Astrocyte (in vitro differentiated cells and primary cell): ENCODE data around the gene ACACA. TPM values are rescaled to one million over a fixed set of nuclear protein-coding genes. Genes with fewer than 3 reads are reported as not detected.

Experiments used
- DNase-seq: peaks from one replicate; pipeline ENCODE4 v3.0.0-alpha.2; 2010; ENCODE audit warnings: low read depth
- FAIRE-seq: peaks from 2 replicates; lab custom pipeline; 2011; peaks lifted over from hg19 to GRCh38; lab: Jason Lieb, UNC
- H2AFZ ChIP-seq: 2 replicates; pipeline ENCODE4 v1.6.0; 2012; ENCODE audit warnings: low read depth, low read length, inconsistent platforms
- H3K27ac ChIP-seq: 2 replicates; pipeline ENCODE4 v1.5.1; 2011; ENCODE audit warnings: low read depth, low read length, inconsistent platforms
- H3K27me3 ChIP-seq: 2 replicates; pipeline ENCODE4 v1.6.0; 2011; ENCODE audit warnings: low read length, inconsistent platforms; ENCODE audit not compliant: insufficient read depth
- H3K36me3 ChIP-seq: 2 replicates; pipeline ENCODE4 v1.5.1; 2011; ENCODE audit warnings: low read length, inconsistent platforms; ENCODE audit not compliant: insufficient read depth
- H3K4me1 ChIP-seq: 2 replicates; pipeline ENCODE4 v1.5.1; 2011; ENCODE audit warnings: low read length, inconsistent platforms; ENCODE audit not compliant: insufficient read depth
- H3K4me2 ChIP-seq: 2 replicates; pipeline ENCODE4 v1.6.0; 2012; ENCODE audit warnings: low read length, inconsistent platforms
- H3K4me3 ChIP-seq: 2 replicates; pipeline ENCODE4 v1.5.1; 2011; ENCODE audit warnings: low read depth, mild to moderate bottlenecking, low read length, inconsistent platforms; ENCODE audit not compliant: insufficient read depth
- H3K79me2 ChIP-seq: 2 replicates; pipeline ENCODE4 v1.6.0; 2012; ENCODE audit warnings: mild to moderate bottlenecking, low read length, inconsistent platforms; ENCODE audit not compliant: insufficient read depth
- H3K9ac ChIP-seq: 2 replicates; pipeline ENCODE4 v1.6.0; 2012; ENCODE audit warnings: mild to moderate bottlenecking, low read length, inconsistent platforms
- H3K9me3 ChIP-seq: 2 replicates; pipeline ENCODE4 v1.5.1; 2012; ENCODE audit warnings: low read depth, mild to moderate bottlenecking, low read length, inconsistent platforms; ENCODE audit not compliant: insufficient read depth
- H4K20me1 ChIP-seq: 2 replicates; pipeline ENCODE4 v1.6.0; 2012; ENCODE audit warnings: low read length, inconsistent platforms; ENCODE audit not compliant: insufficient read depth
- H3K27ac Mint-ChIP-seq: one replicate; pipeline ENCODE4 v1.8.0; 2021; ENCODE audit warnings: mild to moderate bottlenecking, mixed read lengths; ENCODE audit not compliant: unreplicated experiment
- H3K27me3 Mint-ChIP-seq: one replicate; pipeline ENCODE4 v1.8.0; 2021; ENCODE audit warnings: low read depth, mixed read lengths; ENCODE audit not compliant: unreplicated experiment
- H3K36me3 Mint-ChIP-seq: one replicate; pipeline ENCODE4 v1.8.0; 2021; ENCODE audit warnings: low read depth, mixed read lengths; ENCODE audit not compliant: unreplicated experiment
- H3K4me1 Mint-ChIP-seq: one replicate; pipeline ENCODE4 v1.8.0; 2021; ENCODE audit warnings: low read depth, mixed read lengths; ENCODE audit not compliant: unreplicated experiment
- H3K4me3 Mint-ChIP-seq: one replicate; pipeline ENCODE4 v1.8.0; 2021; ENCODE audit warnings: mild to moderate bottlenecking, moderate library complexity, mixed read lengths; ENCODE audit not compliant: unreplicated experiment
- H3K9me3 Mint-ChIP-seq: one replicate; pipeline ENCODE4 v1.8.0; 2021; ENCODE audit warnings: mild to moderate bottlenecking, mixed read lengths; ENCODE audit not compliant: unreplicated experiment
- CTCF ChIP-seq: IDR thresholded peaks from 2 replicates; pipeline ENCODE4 v1.5.1; 2011; ENCODE audit warnings: low read depth, mild to moderate bottlenecking, inconsistent platforms, low read length, moderate library complexity; ENCODE audit not compliant: insufficient read depth
- EZH2 ChIP-seq: IDR thresholded peaks from 2 replicates; pipeline ENCODE4 v1.6.1; 2012; ENCODE audit warnings: mild to moderate bottlenecking, low read length, inconsistent platforms; ENCODE audit not compliant: insufficient read depth
- total RNA-seq: library from RNA; stranded (reverse); gene quantifications from 2 replicates; pipeline ENCODE4 v1.2.1, GENCODE V29; 2021

Gene ACACA
- total RNA-seq, 1 donor from 2014 or later: 88.3 TPM

GRCh38 chr17:37107406-37108083, 299.1 kb downstream of the ACACA start:
- no peaks in the 10 kb centered on the region for H3K4me1 Mint-ChIP-seq
- no peaks in the 10 kb centered on the region for H3K9me3 Mint-ChIP-seq
- Histone ChIP-seq H3K79me2 (no peaks in the 10 kb centered on the region), H3K4me1 (no peaks in the 10 kb centered on the region), H3K27me3 (no peaks in the 10 kb centered on the region), H4K20me1 (peaks cover 10% of the 10 kb centered on the region), H3K9me3 (no peaks in the 10 kb centered on the region), H3K9ac (no peak overlapping the region), H3K4me3 (no peak overlapping the region), H3K36me3 (peaks cover 27% of the 10 kb centered on the region), H3K4me2 (no peak overlapping the region), H3K27ac (no peak overlapping the region), H2AFZ (no peak overlapping the region)
- DNase-seq (peak; percentile 65), FAIRE-seq (no peak)
- no peak for TF ChIP-seq CTCF
- no peak for TF ChIP-seq EZH2
- H3K4me3 Mint-ChIP-seq: no peak overlapping the region
- no peaks in the 10 kb centered on the region for H3K27me3 Mint-ChIP-seq
- peaks cover 15% of the 10 kb centered on the region for H3K36me3 Mint-ChIP-seq
- no peak overlapping the region for H3K27ac Mint-ChIP-seq

GRCh38 chr17:37106049-37106448, 300.6 kb downstream of the ACACA start:
- TF ChIP-seq EZH2 (no peak), CTCF (no peak)
- H3K27ac ChIP-seq: no peak overlapping the region
- no peak for DNase-seq
- H3K27me3 ChIP-seq: no peaks in the 10 kb centered on the region
- H3K36me3 ChIP-seq: peaks cover 28% of the 10 kb centered on the region
- H3K9ac ChIP-seq: no peak overlapping the region
- Mint-ChIP-seq H3K4me1 (no peaks in the 10 kb centered on the region), H3K27ac (peak overlapping the region; percentile 12), H3K4me3 (no peak overlapping the region), H3K36me3 (peaks cover 3% of the 10 kb centered on the region), H3K27me3 (no peaks in the 10 kb centered on the region), H3K9me3 (no peaks in the 10 kb centered on the region)
- H2AFZ ChIP-seq: no peak overlapping the region
- H3K79me2 ChIP-seq: no peaks in the 10 kb centered on the region
- no peaks in the 10 kb centered on the region for H3K9me3 ChIP-seq
- no peak for FAIRE-seq
- H3K4me3 ChIP-seq: no peak overlapping the region
- peaks cover 15% of the 10 kb centered on the region for H4K20me1 ChIP-seq
- H3K4me2 ChIP-seq: no peak overlapping the region
- H3K4me1 ChIP-seq: no peaks in the 10 kb centered on the region

GRCh38 chr17:37103231-37103630, 303.4 kb downstream of the ACACA start:
- Mint-ChIP-seq H3K36me3 (peaks cover 3% of the 10 kb centered on the region), H3K4me1 (no peaks in the 10 kb centered on the region), H3K9me3 (no peaks in the 10 kb centered on the region), H3K27me3 (no peaks in the 10 kb centered on the region), H3K4me3 (no peak overlapping the region), H3K27ac (no peak overlapping the region)
- no peak overlapping the region for H3K27ac ChIP-seq
- no peak overlapping the region for H3K4me2 ChIP-seq
- H3K4me1 ChIP-seq: no peaks in the 10 kb centered on the region
- H4K20me1 ChIP-seq: peaks cover 19% of the 10 kb centered on the region
- H3K4me3 ChIP-seq: no peak overlapping the region
- DNase-seq (no peak), FAIRE-seq (no peak)
- H2AFZ ChIP-seq: no peak overlapping the region
- H3K36me3 ChIP-seq: peaks cover 22% of the 10 kb centered on the region
- H3K79me2 ChIP-seq: no peaks in the 10 kb centered on the region
- no peak overlapping the region for H3K9ac ChIP-seq
- TF ChIP-seq CTCF: no peak
- TF ChIP-seq EZH2: no peak
- H3K27me3 ChIP-seq: no peaks in the 10 kb centered on the region
- H3K9me3 ChIP-seq: no peaks in the 10 kb centered on the region
